ENCODE data around the gene CES5A. TPM values are rescaled to one million over a fixed set of nuclear protein-coding genes. Genes with fewer than 3 reads are reported as not detected.

Gene CES5A
- total RNA-seq, result under 1 TPM in 1 of 2 donors, not detected in 1; 0.26 TPM
- polyA plus RNA-seq (2013, experiment 1 of 2), result not detected
- polyA plus RNA-seq (2013, experiment 2 of 2), result not detected
- long read RNA-seq, experiment 1, result 0 reads
- long read RNA-seq, experiment 2, result 0 reads
- long read RNA-seq, experiment 3, result 0 reads
- long read RNA-seq, experiment 4, result 0 reads

- H3K4me3 ChIP-seq (ENCODE audit: low read length), result no peak within 1 kb of the TSS
- WGBS, 2 experiments (ENCODE audit: insufficient coverage in 1 of 2, insufficient read length in 1 of 2), result 92 to 100% methylated on average over 1 to 2 of the region's 2 CpGs
- H3K4me1 Mint-ChIP-seq, result no peaks in the 10 kb centered on the region
- H3K4me1 ChIP-seq (ENCODE audit: control insufficient read depth, insufficient read depth, low read length), result no peaks in the 10 kb centered on the region
- H3K36me3 ChIP-seq (ENCODE audit: control insufficient read depth, insufficient read depth, low read length), result no peaks in the 10 kb centered on the region
- no peak within 1 kb of the TSS for H3K27ac Mint-ChIP-seq
- no peak within 1 kb of the TSS for H3K4me3 Mint-ChIP-seq
- no peaks in the 10 kb centered on the region for H3K36me3 Mint-ChIP-seq (ENCODE audit: low read depth)
- H3K9ac ChIP-seq (ENCODE audit: extremely low read depth, low read length, poor library complexity, severe bottlenecking), result no peak within 1 kb of the TSS
- H3K9me3 ChIP-seq (ENCODE audit: control insufficient read depth, low read length), result no peaks in the 10 kb centered on the region
- H3K27me3 Mint-ChIP-seq (ENCODE audit: insufficient read depth), result no peaks in the 10 kb centered on the region
- H3K27me3 ChIP-seq (ENCODE audit: control insufficient read depth, insufficient read depth, low read length, poor library complexity, severe bottlenecking), result no peaks in the 10 kb centered on the region
- H3K27ac ChIP-seq (ENCODE audit: low read depth, low read length), result no peak within 1 kb of the TSS
- no peaks in the 10 kb centered on the region for H3K9me3 Mint-ChIP-seq
- DNase-seq, result no peak
- no peak for TF ChIP-seq CTCF (conservative IDR thresholded peaks at IDR 0.05)
These were observed at the start of gene CES5A for GRCh38 chr16:55875273-55875672. Gene CES5A (minus strand): TSS chr16:55875373. CDS start chr16:55875221, 152 bp downstream.

- H3K4me1 ChIP-seq (ENCODE audit: control insufficient read depth, insufficient read depth, low read length), result no peaks in the 10 kb centered on the region
- no peak overlapping the region for H3K9ac ChIP-seq (ENCODE audit: extremely low read depth, low read length, poor library complexity, severe bottlenecking)
- Mint-ChIP-seq H3K27me3 (ENCODE audit: insufficient read depth) (peaks cover 25% of the 10 kb centered on the region), H3K9me3 (peaks cover 2% of the 10 kb centered on the region), H3K27ac (no peak overlapping the region), H3K36me3 (ENCODE audit: low read depth) (no peaks in the 10 kb centered on the region), H3K4me3 (no peak overlapping the region), H3K4me1 (no peaks in the 10 kb centered on the region)
- no peak for TF ChIP-seq CTCF (conservative IDR thresholded peaks at IDR 0.05)
- peaks cover 9% of the 10 kb centered on the region for H3K27me3 ChIP-seq (ENCODE audit: control insufficient read depth, insufficient read depth, low read length, poor library complexity, severe bottlenecking)
- DNase-seq, result no peak
- H3K9me3 ChIP-seq (ENCODE audit: control insufficient read depth, low read length), result no peaks in the 10 kb centered on the region
- H3K4me3 ChIP-seq (ENCODE audit: low read length), result no peak overlapping the region
- H3K27ac ChIP-seq (ENCODE audit: low read depth, low read length), result no peak overlapping the region
- no peaks in the 10 kb centered on the region for H3K36me3 ChIP-seq (ENCODE audit: control insufficient read depth, insufficient read depth, low read length)
These were observed 47.5 kb upstream of the CES5A start for GRCh38 chr16:55922662-55923061.

- Mint-ChIP-seq H3K36me3 (ENCODE audit: low read depth) (no peaks in the 10 kb centered on the region), H3K4me1 (no peaks in the 10 kb centered on the region), H3K4me3 (no peak overlapping the region), H3K27me3 (ENCODE audit: insufficient read depth) (peaks cover 8% of the 10 kb centered on the region), H3K27ac (no peak overlapping the region), H3K9me3 (peaks cover 2% of the 10 kb centered on the region)
- Histone ChIP-seq H3K4me1 (ENCODE audit: control insufficient read depth, insufficient read depth, low read length) (no peaks in the 10 kb centered on the region), H3K9me3 (ENCODE audit: control insufficient read depth, low read length) (no peaks in the 10 kb centered on the region), H3K27ac (ENCODE audit: low read depth, low read length) (no peak overlapping the region), H3K36me3 (ENCODE audit: control insufficient read depth, insufficient read depth, low read length) (no peaks in the 10 kb centered on the region), H3K27me3 (ENCODE audit: control insufficient read depth, insufficient read depth, low read length, poor library complexity, severe bottlenecking) (no peaks in the 10 kb centered on the region), H3K9ac (ENCODE audit: extremely low read depth, low read length, poor library complexity, severe bottlenecking) (no peak overlapping the region), H3K4me3 (ENCODE audit: low read length) (no peak overlapping the region)
- WGBS, 2 experiments (ENCODE audit: insufficient coverage in 1 of 2, insufficient read length in 1 of 2), result 94% methylated on average over 1 of the region's 1 CpG; no CpG with 5 or more reads in 1 of the 2 experiments
- no peak for DNase-seq
- TF ChIP-seq CTCF (conservative IDR thresholded peaks at IDR 0.05), result no peak
These were observed 42.4 kb upstream of the CES5A start for GRCh38 chr16:55917373-55918160.

All from endodermal cell (in vitro differentiated cells).